Measurements from ENCODE around the gene EXT2.

The EXT2 gene

DNA sequence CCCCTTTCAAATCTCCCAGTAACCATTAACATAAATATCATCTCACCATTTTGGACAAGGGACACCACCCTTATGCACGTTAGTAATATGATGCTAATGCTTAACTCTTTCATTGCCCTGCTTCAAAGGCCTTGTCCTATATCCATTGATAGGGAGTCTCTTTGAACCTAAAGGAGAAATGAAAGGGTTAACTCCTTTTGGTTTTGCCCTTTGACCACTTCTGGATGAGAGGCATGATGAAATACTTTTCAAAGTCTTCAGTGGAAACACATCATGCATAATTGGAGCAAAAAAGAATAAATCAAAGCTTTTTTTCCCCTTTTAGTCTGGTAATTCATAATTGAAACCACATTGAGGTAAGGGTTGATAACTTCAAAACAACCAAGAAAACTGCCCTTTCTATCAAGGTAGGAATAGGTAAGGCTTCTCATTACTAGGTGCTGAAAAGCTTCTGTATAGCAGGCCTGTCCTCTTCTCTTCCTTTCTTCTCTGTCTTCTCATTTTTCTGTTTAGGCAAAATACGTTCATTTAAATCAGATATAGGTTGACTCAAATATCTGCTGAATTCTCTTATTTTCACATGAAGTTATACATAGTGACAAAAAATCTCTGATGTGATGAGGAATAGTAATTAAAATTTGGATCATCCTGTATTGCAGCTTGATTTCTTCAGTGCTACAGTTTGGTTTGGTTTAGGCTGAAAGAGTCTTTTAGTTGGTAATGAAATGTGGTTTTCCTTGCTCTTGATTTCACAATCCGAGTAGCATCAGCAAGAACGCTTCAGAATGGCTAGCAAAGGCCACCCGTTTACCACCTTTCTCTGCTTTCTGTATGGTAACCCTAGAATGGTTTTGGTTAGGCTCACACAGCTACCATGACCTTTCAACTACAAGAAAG lies 94.8 kb downstream of the EXT2 start:
- no peak overlapping the region for H3K4me3 ChIP-seq (ENCODE audit: low read depth in 1 of 2, low read length in 2 of 2)
- no peaks in the 10 kb centered on the region for H3K4me1 ChIP-seq (ENCODE audit: control insufficient read depth in 1 of 2, insufficient read depth in 2 of 2, low read length in 2 of 2)
- peaks cover 6 to 21% of the 10 kb centered on the region in 2 donors for H3K36me3 ChIP-seq (ENCODE audit: control insufficient read depth in 1 of 2, insufficient read depth in 2 of 2, low read length in 2 of 2)
- H3K9me3 ChIP-seq (ENCODE audit: control insufficient read depth in 1 of 2, low read length in 2 of 2), result peaks cover 8 to 10% of the 10 kb centered on the region in 2 donors
- no peak overlapping the region for H3K27ac ChIP-seq (ENCODE audit: low read length)
- H3K27me3 ChIP-seq (ENCODE audit: low read depth, low read length), result no peaks in the 10 kb centered on the region

DNA sequence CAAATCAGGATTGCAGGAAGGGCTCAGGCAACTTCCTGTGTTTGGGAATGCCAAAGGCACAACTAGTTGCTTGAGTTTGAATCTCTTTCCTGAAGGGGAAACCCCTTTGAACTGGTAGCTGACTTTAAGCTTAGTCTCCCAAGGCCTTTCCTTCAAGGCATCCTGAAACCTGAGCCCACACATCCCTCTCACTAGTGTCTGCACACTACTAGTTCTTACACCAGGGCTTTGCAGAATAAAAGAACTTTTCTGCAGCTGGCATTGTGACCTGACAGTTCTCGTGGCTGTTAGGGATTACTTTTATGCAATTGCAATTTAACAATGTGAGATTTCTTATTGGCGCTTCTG lies 95.4 kb downstream of the EXT2 start:
- H3K4me1 ChIP-seq (ENCODE audit: control insufficient read depth in 1 of 2, insufficient read depth in 2 of 2, low read length in 2 of 2), result no peaks in the 10 kb centered on the region
- H3K27ac ChIP-seq (ENCODE audit: low read length), result no peak overlapping the region
- peaks cover 8 to 10% of the 10 kb centered on the region in 2 donors for H3K9me3 ChIP-seq (ENCODE audit: control insufficient read depth in 1 of 2, low read length in 2 of 2)
- H3K4me3 ChIP-seq (ENCODE audit: low read depth in 1 of 2, low read length in 2 of 2), result no peak overlapping the region
- peaks cover 6 to 21% of the 10 kb centered on the region in 2 donors for H3K36me3 ChIP-seq (ENCODE audit: control insufficient read depth in 1 of 2, insufficient read depth in 2 of 2, low read length in 2 of 2)
- H3K27me3 ChIP-seq (ENCODE audit: low read depth, low read length), result no peaks in the 10 kb centered on the region

DNA sequence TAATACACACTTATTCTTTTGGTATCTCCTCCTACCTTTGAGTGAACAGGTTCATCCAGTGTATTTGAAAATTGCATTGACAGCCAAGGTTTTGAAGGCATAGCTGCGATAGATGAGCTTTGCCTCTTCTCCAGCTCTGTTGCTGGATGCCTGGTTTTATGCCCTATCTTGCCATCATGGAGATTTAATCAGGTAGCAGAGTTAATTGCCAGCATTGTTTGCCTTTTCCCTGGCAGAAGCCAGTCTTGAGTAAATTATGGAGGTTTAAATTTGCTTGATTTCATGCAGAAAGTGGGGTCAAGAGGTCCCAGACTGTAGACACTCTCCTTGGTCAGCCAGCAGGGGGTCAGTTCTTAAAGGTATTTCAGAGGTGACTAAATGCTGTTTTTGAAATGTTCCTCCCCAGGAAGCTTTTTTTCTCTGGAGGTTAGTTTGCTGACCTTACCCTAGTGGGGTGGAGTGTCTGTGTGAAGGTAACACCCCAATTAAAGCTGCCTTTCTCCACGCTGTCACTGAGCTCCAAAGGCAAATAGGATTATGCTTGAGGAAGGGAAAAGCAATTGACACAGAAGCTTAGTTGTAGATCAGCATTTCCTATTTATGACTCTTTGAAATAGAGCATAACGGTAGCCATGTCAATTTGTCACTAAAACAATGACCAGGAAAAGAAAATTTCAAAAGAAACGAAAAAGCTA lies 96.0 kb downstream of the EXT2 start:
- Histone ChIP-seq H3K27me3 (ENCODE audit: low read depth, low read length) (no peaks in the 10 kb centered on the region), H3K9me3 (ENCODE audit: control insufficient read depth in 1 of 2, low read length in 2 of 2) (peaks cover 8 to 10% of the 10 kb centered on the region in 2 donors), H3K4me3 (ENCODE audit: low read depth in 1 of 2, low read length in 2 of 2) (no peak overlapping the region), H3K36me3 (ENCODE audit: control insufficient read depth in 1 of 2, insufficient read depth in 2 of 2, low read length in 2 of 2) (peaks cover 6 to 21% of the 10 kb centered on the region in 2 donors), H3K27ac (ENCODE audit: low read length) (no peak overlapping the region), H3K4me1 (ENCODE audit: control insufficient read depth in 1 of 2, insufficient read depth in 2 of 2, low read length in 2 of 2) (no peaks in the 10 kb centered on the region)

DNA sequence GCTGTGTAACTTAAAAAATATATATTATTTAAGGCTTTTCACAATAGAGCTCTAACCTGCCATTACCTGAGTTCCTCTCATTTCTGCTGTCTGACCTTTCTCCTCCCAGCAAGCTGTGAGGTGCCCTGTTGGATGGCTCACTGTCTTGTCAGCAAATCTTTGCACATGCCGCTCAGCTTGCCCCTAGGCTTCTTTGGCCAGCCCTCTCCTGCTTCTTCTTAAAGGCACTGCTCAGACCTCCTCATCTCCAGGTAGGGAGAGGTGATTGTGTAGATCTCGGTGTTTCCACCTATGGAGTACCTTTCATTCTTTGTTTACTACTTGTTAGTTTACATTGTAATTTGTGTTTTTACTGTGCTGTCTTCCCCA lies 96.5 kb downstream of the EXT2 start:
- Histone ChIP-seq H3K27ac (ENCODE audit: low read length) (no peak overlapping the region), H3K27me3 (ENCODE audit: low read depth, low read length) (no peaks in the 10 kb centered on the region)

DNA sequence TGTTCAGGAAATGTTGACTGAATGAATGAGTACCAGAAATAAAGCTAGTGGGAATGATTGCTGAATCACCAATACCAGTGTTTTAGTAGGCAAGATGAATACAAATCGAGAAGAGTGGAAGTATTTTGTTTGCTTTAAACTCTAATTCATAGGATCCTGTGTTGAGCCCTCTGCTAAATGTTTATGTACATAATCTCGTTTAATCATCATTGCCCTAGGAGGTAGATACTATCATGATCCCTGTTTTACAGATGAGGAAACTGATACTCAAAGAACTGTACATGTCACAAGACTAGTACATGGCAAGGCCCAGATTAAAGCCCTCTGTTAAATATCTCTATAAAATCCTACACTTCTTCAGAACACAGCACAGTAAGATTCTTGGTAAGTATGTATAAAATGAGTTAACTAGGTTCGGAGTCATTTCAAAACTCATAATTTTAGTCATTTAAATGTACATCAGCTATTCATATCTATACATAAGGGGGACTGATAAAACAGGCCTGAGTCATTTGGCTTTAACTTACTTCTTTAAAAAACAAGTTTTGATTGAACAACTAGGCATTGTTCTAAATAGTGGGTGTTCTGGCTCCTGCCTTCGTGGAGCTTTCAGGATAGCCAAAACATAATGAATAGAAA lies 97.1 kb downstream of the EXT2 start:
- no peak overlapping the region for H3K4me3 ChIP-seq (ENCODE audit: low read depth in 1 of 2, low read length in 2 of 2)
- H3K9me3 ChIP-seq (ENCODE audit: control insufficient read depth in 1 of 2, low read length in 2 of 2), result peaks cover 8 to 10% of the 10 kb centered on the region in 2 donors
- no peaks in the 10 kb centered on the region for H3K27me3 ChIP-seq (ENCODE audit: low read depth, low read length)
- no peak overlapping the region for H3K27ac ChIP-seq (ENCODE audit: low read length)
- H3K4me1 ChIP-seq (ENCODE audit: control insufficient read depth in 1 of 2, insufficient read depth in 2 of 2, low read length in 2 of 2), result no peaks in the 10 kb centered on the region
- peaks cover 6 to 22% of the 10 kb centered on the region in 2 donors for H3K36me3 ChIP-seq (ENCODE audit: control insufficient read depth in 1 of 2, insufficient read depth in 2 of 2, low read length in 2 of 2)

More for the DNA sequence above, 96.5 kb downstream of the EXT2 start:
- H3K36me3 ChIP-seq (ENCODE audit: control insufficient read depth in 1 of 2, insufficient read depth in 2 of 2, low read length in 2 of 2), result peaks cover 6 to 21% of the 10 kb centered on the region in 2 donors
- H3K9me3 ChIP-seq (ENCODE audit: control insufficient read depth in 1 of 2, low read length in 2 of 2), result peaks cover 8 to 10% of the 10 kb centered on the region in 2 donors
- no peak overlapping the region for H3K4me3 ChIP-seq (ENCODE audit: low read depth in 1 of 2, low read length in 2 of 2)
- no peaks in the 10 kb centered on the region for H3K4me1 ChIP-seq (ENCODE audit: control insufficient read depth in 1 of 2, insufficient read depth in 2 of 2, low read length in 2 of 2)

DNA sequence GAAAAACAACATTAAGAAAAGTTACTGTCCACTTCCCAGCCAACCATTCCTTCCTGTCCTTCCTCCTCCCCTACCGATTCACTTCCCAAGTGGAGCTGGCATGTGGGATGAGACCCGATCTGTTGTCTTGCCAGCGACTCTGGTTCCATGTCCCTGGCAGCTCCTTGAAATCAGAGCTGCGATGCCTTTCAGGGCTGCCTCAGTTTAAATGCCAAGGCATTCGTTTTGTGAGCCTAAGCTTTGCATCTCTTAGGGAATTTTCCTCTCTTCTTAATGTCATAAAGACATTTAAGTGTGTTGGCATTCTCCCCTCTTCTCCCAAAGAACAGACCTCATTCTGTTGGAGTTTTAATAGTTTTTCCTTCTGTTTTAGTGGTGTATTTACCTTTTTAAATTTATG lies 98.4 kb downstream of the EXT2 start:
- Histone ChIP-seq H3K36me3 (ENCODE audit: control insufficient read depth in 1 of 2, insufficient read depth in 2 of 2, low read length in 2 of 2) (peaks cover 6 to 30% of the 10 kb centered on the region in 2 donors), H3K9me3 (ENCODE audit: control insufficient read depth in 1 of 2, low read length in 2 of 2) (peaks cover 0 to 2% of the 10 kb centered on the region in 2 donors), H3K27ac (ENCODE audit: low read length) (no peak overlapping the region), H3K27me3 (ENCODE audit: low read depth, low read length) (no peaks in the 10 kb centered on the region), H3K4me1 (ENCODE audit: control insufficient read depth in 1 of 2, insufficient read depth in 2 of 2, low read length in 2 of 2) (no peaks in the 10 kb centered on the region), H3K4me3 (ENCODE audit: low read depth in 1 of 2, low read length in 2 of 2) (no peak overlapping the region)

DNA sequence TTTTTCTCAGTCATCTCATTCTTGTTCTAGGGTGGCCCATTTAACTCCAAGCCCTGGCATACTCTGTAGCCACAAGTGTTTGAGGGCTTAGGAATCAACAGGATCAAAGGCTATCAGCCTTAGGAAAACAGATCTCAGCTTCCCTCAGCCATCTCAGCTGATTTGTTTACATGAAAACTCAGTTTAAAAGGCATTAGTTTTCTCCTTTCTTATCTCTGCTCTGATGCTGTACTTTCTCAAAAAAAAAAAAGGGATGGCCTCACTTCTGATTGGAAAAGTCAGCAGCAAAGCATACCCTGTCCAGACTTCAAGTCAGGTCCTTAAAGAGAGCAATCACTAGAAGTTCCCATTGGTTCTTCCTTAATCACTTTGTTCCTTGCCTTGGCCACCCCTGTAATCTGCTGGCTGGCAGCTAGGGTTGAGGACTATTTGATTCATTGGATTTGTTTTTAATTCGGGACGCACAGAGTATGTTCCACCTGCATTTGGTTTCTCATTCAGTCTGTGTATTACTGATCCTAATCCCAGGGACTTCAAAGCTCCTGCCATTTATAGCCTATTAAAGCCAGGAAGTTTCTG lies 102.8 kb downstream of the EXT2 start:
- no peaks in the 10 kb centered on the region for H3K9me3 ChIP-seq (ENCODE audit: control insufficient read depth in 1 of 2, low read length in 2 of 2)
- peaks cover 6 to 14% of the 10 kb centered on the region in 2 donors for H3K36me3 ChIP-seq (ENCODE audit: control insufficient read depth in 1 of 2, insufficient read depth in 2 of 2, low read length in 2 of 2)
- no peak overlapping the region for H3K27ac ChIP-seq (ENCODE audit: low read length)
- no peak overlapping the region for H3K4me3 ChIP-seq (ENCODE audit: low read depth in 1 of 2, low read length in 2 of 2)
- H3K27me3 ChIP-seq (ENCODE audit: low read depth, low read length), result no peaks in the 10 kb centered on the region
- H3K4me1 ChIP-seq (ENCODE audit: control insufficient read depth in 1 of 2, insufficient read depth in 2 of 2, low read length in 2 of 2), result no peaks in the 10 kb centered on the region

DNA sequence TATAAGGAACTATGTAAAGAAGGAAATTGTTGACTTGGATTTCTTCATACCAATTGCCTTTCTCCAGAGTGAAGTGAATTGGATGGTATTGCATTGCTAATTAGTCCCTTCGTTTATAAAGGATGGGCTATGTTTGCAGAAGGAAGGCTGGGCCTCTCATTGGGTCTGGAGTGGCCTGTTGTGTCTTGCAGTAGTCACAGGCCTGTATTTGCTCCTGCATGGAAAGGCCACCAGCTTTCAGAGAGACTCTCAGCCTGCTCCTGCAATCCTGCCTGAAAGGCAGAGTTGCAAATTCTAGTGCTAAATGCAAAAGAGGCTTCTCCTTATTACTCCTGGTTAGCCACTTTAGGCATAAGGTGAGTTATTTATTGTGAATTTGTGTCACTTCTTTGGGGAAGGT lies 103.8 kb downstream of the EXT2 start:
- Histone ChIP-seq H3K4me3 (ENCODE audit: low read depth in 1 of 2, low read length in 2 of 2) (no peak overlapping the region), H3K27ac (ENCODE audit: low read length) (no peak overlapping the region), H3K36me3 (ENCODE audit: control insufficient read depth in 1 of 2, insufficient read depth in 2 of 2, low read length in 2 of 2) (peaks cover 6 to 14% of the 10 kb centered on the region in 2 donors), H3K27me3 (ENCODE audit: low read depth, low read length) (no peaks in the 10 kb centered on the region), H3K9me3 (ENCODE audit: control insufficient read depth in 1 of 2, low read length in 2 of 2) (no peaks in the 10 kb centered on the region), H3K4me1 (ENCODE audit: control insufficient read depth in 1 of 2, insufficient read depth in 2 of 2, low read length in 2 of 2) (no peaks in the 10 kb centered on the region)

DNA sequence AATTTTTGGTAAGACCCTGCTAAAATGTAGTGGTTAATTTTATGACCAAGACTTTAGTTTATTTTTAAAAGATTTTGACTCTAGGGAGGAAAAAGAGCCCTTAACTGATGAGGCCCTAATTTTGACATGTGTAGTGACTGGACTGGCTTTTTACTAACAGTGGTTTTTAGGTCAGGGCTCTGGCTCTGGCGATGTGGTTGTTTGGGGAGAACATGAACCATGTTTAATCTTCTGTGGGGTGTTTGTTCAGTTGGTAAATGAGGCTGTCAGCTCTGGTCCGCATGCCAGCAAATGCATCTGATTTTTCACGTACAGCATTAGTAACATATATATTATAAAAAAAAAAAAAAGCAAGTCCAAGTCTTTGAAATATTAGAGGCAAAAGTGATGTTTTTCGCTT lies 104.3 kb downstream of the EXT2 start:
- peaks cover 6 to 13% of the 10 kb centered on the region in 2 donors for H3K36me3 ChIP-seq (ENCODE audit: control insufficient read depth in 1 of 2, insufficient read depth in 2 of 2, low read length in 2 of 2)
- H3K27me3 ChIP-seq (ENCODE audit: low read depth, low read length), result no peaks in the 10 kb centered on the region
- no peaks in the 10 kb centered on the region for H3K4me1 ChIP-seq (ENCODE audit: control insufficient read depth in 1 of 2, insufficient read depth in 2 of 2, low read length in 2 of 2)
- H3K9me3 ChIP-seq (ENCODE audit: control insufficient read depth in 1 of 2, low read length in 2 of 2), result no peaks in the 10 kb centered on the region
- H3K27ac ChIP-seq (ENCODE audit: low read length), result no peak overlapping the region
- no peak overlapping the region for H3K4me3 ChIP-seq (ENCODE audit: low read depth in 1 of 2, low read length in 2 of 2)

DNA sequence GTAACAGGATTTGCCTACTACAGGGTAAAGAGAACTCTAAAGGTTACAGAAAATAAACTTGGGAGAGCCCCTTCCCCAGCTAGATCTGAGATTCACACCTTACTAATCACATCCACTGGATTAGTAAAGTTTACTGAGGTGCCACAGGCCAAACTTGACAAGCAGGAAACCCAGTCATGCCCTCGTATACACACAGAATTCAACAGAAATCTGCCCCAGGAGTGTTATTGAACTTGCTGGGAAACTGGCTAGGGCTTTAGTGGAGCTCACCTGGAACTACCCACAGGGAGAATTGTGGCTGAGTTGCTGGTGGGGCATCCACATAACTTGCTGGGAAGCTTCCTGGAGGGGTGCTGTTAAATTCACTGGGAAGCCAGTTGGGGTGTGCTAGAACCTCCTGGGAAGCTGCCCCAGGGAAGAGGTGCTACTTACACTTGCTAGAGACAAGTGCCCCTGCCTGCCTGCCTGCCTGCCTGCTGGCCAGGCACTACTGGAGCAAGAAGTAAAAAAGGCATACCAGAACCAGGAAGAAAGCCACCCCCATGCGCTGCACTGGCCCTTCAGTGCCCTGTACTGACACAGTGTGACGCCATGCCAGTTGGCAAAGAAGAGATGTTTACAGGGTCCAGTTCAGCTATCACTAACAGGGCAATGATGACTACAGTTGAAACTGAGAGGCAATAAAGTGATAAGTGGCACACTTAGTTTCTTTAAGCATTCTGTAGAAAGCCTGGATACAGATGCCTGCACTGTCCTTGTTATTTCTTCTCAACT lies 108.0 kb downstream of the EXT2 start:
- Histone ChIP-seq H3K4me1 (ENCODE audit: control insufficient read depth in 1 of 2, insufficient read depth in 2 of 2, low read length in 2 of 2) (no peaks in the 10 kb centered on the region), H3K27me3 (ENCODE audit: low read depth, low read length) (no peaks in the 10 kb centered on the region), H3K27ac (ENCODE audit: low read length) (no peak overlapping the region), H3K9me3 (ENCODE audit: control insufficient read depth in 1 of 2, low read length in 2 of 2) (no peaks in the 10 kb centered on the region), H3K4me3 (ENCODE audit: low read depth in 1 of 2, low read length in 2 of 2) (no peak overlapping the region), H3K36me3 (ENCODE audit: control insufficient read depth in 1 of 2, insufficient read depth in 2 of 2, low read length in 2 of 2) (peaks cover 14 to 15% of the 10 kb centered on the region in 2 donors)

Data from muscle layer of duodenum (tissue), 2 donors.